Liver (tissue), 9 donors: ENCODE measurements around the gene UBTD1. TPM values are rescaled to one million over a fixed set of nuclear protein-coding genes. Genes with fewer than 3 reads are reported as not detected.
"Not testable (repeated sequence)": the region's sequence is repeated elsewhere in the genome, so short reads cannot be mapped to it uniquely, and the experiment has no call there.

Source experiments
- DNase-seq: peaks from one replicate; pipeline ENCODE4 v3.0.0-alpha.2; 2017; ENCODE audit warnings: low spot score
- H3K27ac ChIP-seq, 2 donors: one replicate each; pipeline ENCODE4 v1.7.0; 2013; ENCODE audit warnings: inconsistent platforms in 2 of 2, low read length in 2 of 2, control low read depth in 1 of 2, low read depth in 1 of 2, mild to moderate bottlenecking in 1 of 2
- H3K27me3 ChIP-seq, 4 donors: one replicate each; pipeline versions ENCODE4 v1.6.1 to v1.7.0; 2013; ENCODE audit warnings: low read length in 3 of 4, inconsistent platforms in 1 of 4, mild to moderate bottlenecking in 1 of 4, moderate library complexity in 1 of 4; ENCODE audit not compliant: control insufficient read depth in 4 of 4, insufficient read depth in 4 of 4
- H3K36me3 ChIP-seq, 4 donors: one replicate each; pipeline versions ENCODE4 v1.6.1 to v1.7.0; 2013; ENCODE audit warnings: low read length in 3 of 4, mild to moderate bottlenecking in 3 of 4, low read depth in 1 of 4, moderate library complexity in 1 of 4; ENCODE audit not compliant: control insufficient read depth in 4 of 4, insufficient read depth in 3 of 4
- H3K4me1 ChIP-seq, 4 donors: one replicate each; pipeline versions ENCODE4 v1.6.1 to v1.7.0; 2013; ENCODE audit warnings: low read length in 3 of 4, mild to moderate bottlenecking in 3 of 4, moderate library complexity in 1 of 4; ENCODE audit not compliant: control insufficient read depth in 4 of 4, insufficient read depth in 4 of 4
- H3K4me3 ChIP-seq, 3 donors: one replicate each; pipeline versions ENCODE4 v1.6.1 to v1.7.0; 2013; ENCODE audit warnings: low read length in 3 of 3, control low read depth in 1 of 3, low read depth in 1 of 3, mild to moderate bottlenecking in 1 of 3
- H3K9ac ChIP-seq, 2 donors: one replicate each; pipeline ENCODE4 v1.7.0; 2013; ENCODE audit warnings: low read length in 2 of 2, mild to moderate bottlenecking in 2 of 2, moderate library complexity in 2 of 2, control low read depth in 1 of 2, low read depth in 1 of 2
- H3K9me3 ChIP-seq, 4 donors: one replicate each; pipeline versions ENCODE4 v1.6.1 to v1.7.0; 2013; ENCODE audit warnings: low read length in 3 of 4; ENCODE audit not compliant: control insufficient read depth in 4 of 4
- EGR1 ChIP-seq, 2 donors: IDR thresholded peaks; 2 replicates each; pipeline ENCODE4 v1.6.1; 2016 to 2018; ENCODE audit warnings: antibody characterized with exemption in 2 of 2, low read depth in 2 of 2
- FOXA1 ChIP-seq: IDR thresholded peaks from 2 replicates; pipeline ENCODE4 v1.6.1; 2016; ENCODE audit warnings: antibody characterized with exemption
- FOXA2 ChIP-seq: IDR thresholded peaks from 2 replicates; pipeline ENCODE4 v1.6.1; 2016; ENCODE audit warnings: antibody characterized with exemption
- HNF4A ChIP-seq, 2 donors: conservative IDR thresholded peaks; 2 replicates each; pipeline ENCODE4 v1.6.1; 2016; ENCODE audit warnings: antibody characterized with exemption in 2 of 2, mild to moderate bottlenecking in 2 of 2
- HNF4G ChIP-seq: IDR thresholded peaks from 2 replicates; pipeline ENCODE4 v1.6.1; 2016; ENCODE audit warnings: antibody characterized with exemption
- JUND ChIP-seq, 2 donors: IDR thresholded peaks; 2 replicates each; pipeline ENCODE4 v1.6.1; 2016; ENCODE audit warnings: antibody characterized with exemption in 2 of 2
- NR2F2 ChIP-seq: IDR thresholded peaks from 2 replicates; pipeline ENCODE4 v1.6.1; 2016; ENCODE audit warnings: antibody characterized with exemption
- RAD21 ChIP-seq, 2 donors: IDR thresholded peaks; 2 replicates each; pipeline ENCODE4 v1.6.1; 2016; ENCODE audit warnings: antibody characterized with exemption in 2 of 2, mild to moderate bottlenecking in 2 of 2
- RXRA ChIP-seq, 2 donors: IDR thresholded peaks; 2 replicates each; pipeline ENCODE4 v1.6.1; 2017 to 2018; ENCODE audit warnings: antibody characterized with exemption in 2 of 2, mild to moderate bottlenecking in 1 of 2
- SP1 ChIP-seq: IDR thresholded peaks from 2 replicates; pipeline ENCODE4 v1.6.1; 2018; ENCODE audit warnings: antibody characterized with exemption, mild to moderate bottlenecking
- TAF1 ChIP-seq: conservative IDR thresholded peaks from 2 replicates; pipeline ENCODE4 v1.6.1; 2016; ENCODE audit warnings: antibody characterized with exemption, mild to moderate bottlenecking
- YY1 ChIP-seq: IDR thresholded peaks from 2 replicates; pipeline ENCODE4 v1.6.1; 2016; ENCODE audit warnings: antibody characterized with exemption, mild to moderate bottlenecking
- WGBS: extraction: QIAGEN DNeasy Blood & Tissue Kit; methylation state at CpG from one replicate; pipeline ENCODE4 v1.1.7; 2013; 5-methylcytosine and 5-hydroxymethylcytosine counted together
- polyA plus RNA-seq, 2 donors: library from polyadenylated mRNA; stranded (reverse) in 1 of 2; unstranded in 1 of 2; fragments of 200-250 nt in 1 of 2; fragments of >200 nt in 1 of 2; fragmentation: Nextera tagmentation in 1 of 2; extraction: Ambion mirVana in 1 of 2; gene quantifications; one replicate each; pipeline versions ENCODE4 v1.2.1 to v1.2.3, GENCODE V29; 2013 to 2015
- total RNA-seq, 2 donors: library from RNA; depleted of rRNA; stranded (reverse); fragments of >200 nt; gene quantifications; one replicate each; pipeline ENCODE4 v1.2.3, GENCODE V29; 2014
- TF ChIP-seq, protein P1 (sequence below): IDR thresholded peaks from 2 replicates; pipeline ENCODE4 v1.6.1; 2016; ENCODE audit warnings: antibody characterized with exemption, mild to moderate bottlenecking
- TF ChIP-seq, protein P2 (sequence below): IDR thresholded peaks from 2 replicates; pipeline ENCODE4 v1.6.1; 2016; ENCODE audit warnings: antibody characterized with exemption
- TF ChIP-seq, protein P3 (sequence below): IDR thresholded peaks from 2 replicates; pipeline ENCODE4 v1.6.1; 2016; ENCODE audit warnings: antibody characterized with exemption
- TF ChIP-seq, protein P4 (sequence below): IDR thresholded peaks from 2 replicates; pipeline ENCODE4 v1.6.1; 2016; ENCODE audit warnings: antibody characterized with exemption
- donor health status: healthy.
- donor health status: healthy.
- donor health status: healthy.
- donor health status: healthy.
- donor health status: healthy.

UBTD1 gene
- total and polyA plus RNA-seq, 4 donors, result 2.7 to 11.0 (median 9.3) TPM

DNA sequence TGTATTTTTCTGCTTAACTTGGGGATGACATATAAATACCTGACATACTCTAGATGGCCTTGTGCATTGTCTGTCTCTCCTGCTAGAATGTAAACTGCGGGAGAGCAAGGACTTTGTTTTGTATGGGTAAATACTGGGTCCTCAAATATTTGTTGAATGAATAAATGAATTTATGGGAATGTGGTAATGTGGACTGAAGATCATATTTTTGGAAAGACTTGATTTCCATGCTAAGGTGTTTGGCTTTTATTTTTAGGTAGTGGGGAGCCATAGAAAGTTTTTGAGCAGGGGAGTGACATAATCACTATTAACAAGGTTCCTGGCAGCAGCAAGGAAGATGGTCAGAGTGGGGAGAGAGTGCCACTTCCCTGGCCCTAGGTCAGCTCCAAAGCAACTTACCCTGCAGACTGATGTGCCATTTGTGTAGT is 27.0 kb downstream of the UBTD1 start:
- peaks cover 0 to 2% (median 0%) of the 10 kb centered on the region in 4 donors for H3K4me1 ChIP-seq
- no peaks in the 10 kb centered on the region for H3K27me3 ChIP-seq
- H3K36me3 ChIP-seq, result no peaks in the 10 kb centered on the region
- no peak overlapping the region for H3K27ac ChIP-seq
- H3K9me3 ChIP-seq, result no peaks in the 10 kb centered on the region
- H3K4me3 ChIP-seq, result no peak overlapping the region
- no peak overlapping the region for H3K9ac ChIP-seq
- TF ChIP-seq FOXA2 (no peak), NR2F2 (no peak), HNF4A (conservative IDR thresholded peaks at IDR 0.05) (no peak), EGR1 (IDR thresholded peaks at IDR 0.05; ENCODE audit: low read depth in 2 of 2) (no peak), RAD21 (IDR thresholded peaks at IDR 0.05) (no peak), JUND (IDR thresholded peaks at IDR 0.05) (no peak), SP1 (no peak), FOXA1 (no peak)
- TF ChIP-seq, protein P1, sequence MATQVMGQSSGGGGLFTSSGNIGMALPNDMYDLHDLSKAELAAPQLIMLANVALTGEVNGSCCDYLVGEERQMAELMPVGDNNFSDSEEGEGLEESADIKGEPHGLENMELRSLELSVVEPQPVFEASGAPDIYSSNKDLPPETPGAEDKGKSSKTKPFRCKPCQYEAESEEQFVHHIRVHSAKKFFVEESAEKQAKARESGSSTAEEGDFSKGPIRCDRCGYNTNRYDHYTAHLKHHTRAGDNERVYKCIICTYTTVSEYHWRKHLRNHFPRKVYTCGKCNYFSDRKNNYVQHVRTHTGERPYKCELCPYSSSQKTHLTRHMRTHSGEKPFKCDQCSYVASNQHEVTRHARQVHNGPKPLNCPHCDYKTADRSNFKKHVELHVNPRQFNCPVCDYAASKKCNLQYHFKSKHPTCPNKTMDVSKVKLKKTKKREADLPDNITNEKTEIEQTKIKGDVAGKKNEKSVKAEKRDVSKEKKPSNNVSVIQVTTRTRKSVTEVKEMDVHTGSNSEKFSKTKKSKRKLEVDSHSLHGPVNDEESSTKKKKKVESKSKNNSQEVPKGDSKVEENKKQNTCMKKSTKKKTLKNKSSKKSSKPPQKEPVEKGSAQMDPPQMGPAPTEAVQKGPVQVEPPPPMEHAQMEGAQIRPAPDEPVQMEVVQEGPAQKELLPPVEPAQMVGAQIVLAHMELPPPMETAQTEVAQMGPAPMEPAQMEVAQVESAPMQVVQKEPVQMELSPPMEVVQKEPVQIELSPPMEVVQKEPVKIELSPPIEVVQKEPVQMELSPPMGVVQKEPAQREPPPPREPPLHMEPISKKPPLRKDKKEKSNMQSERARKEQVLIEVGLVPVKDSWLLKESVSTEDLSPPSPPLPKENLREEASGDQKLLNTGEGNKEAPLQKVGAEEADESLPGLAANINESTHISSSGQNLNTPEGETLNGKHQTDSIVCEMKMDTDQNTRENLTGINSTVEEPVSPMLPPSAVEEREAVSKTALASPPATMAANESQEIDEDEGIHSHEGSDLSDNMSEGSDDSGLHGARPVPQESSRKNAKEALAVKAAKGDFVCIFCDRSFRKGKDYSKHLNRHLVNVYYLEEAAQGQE, result no peak
- TF ChIP-seq, protein P2, sequence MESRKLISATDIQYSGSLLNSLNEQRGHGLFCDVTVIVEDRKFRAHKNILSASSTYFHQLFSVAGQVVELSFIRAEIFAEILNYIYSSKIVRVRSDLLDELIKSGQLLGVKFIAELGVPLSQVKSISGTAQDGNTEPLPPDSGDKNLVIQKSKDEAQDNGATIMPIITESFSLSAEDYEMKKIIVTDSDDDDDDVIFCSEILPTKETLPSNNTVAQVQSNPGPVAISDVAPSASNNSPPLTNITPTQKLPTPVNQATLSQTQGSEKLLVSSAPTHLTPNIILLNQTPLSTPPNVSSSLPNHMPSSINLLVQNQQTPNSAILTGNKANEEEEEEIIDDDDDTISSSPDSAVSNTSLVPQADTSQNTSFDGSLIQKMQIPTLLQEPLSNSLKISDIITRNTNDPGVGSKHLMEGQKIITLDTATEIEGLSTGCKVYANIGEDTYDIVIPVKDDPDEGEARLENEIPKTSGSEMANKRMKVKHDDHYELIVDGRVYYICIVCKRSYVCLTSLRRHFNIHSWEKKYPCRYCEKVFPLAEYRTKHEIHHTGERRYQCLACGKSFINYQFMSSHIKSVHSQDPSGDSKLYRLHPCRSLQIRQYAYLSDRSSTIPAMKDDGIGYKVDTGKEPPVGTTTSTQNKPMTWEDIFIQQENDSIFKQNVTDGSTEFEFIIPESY, result no peak
- WGBS, result 75% methylated on average over 1 of the region's 1 CpG
- no peak for DNase-seq

DNA sequence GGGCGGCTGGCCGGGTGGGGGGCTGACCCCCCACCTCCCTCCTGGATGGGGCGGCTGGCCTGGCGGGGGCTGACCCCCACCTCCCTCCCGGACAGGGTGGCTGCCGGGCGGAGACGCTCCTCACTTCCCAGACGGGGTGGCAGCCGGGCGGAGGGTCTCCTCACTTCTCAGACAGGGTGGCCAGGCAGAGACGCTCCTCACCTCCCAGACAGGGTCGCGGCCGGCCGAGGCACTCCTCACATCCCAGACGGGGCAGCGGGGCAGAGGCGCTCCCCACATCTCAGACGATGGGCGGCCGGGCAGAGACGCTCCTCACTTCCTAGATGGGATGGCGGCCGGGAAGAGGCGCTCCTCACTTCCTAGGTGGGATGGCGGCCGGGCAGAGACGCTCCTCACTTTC is 30.2 kb downstream of the UBTD1 start:
- not testable (repeated sequence) for H3K27me3 ChIP-seq, H3K4me1 ChIP-seq, H3K36me3 ChIP-seq, H3K9ac ChIP-seq, H3K27ac ChIP-seq, H3K9me3 ChIP-seq, H3K4me3 ChIP-seq, DNase-seq
- WGBS, result 93% methylated on average over 27 of the region's 29 CpGs

DNA sequence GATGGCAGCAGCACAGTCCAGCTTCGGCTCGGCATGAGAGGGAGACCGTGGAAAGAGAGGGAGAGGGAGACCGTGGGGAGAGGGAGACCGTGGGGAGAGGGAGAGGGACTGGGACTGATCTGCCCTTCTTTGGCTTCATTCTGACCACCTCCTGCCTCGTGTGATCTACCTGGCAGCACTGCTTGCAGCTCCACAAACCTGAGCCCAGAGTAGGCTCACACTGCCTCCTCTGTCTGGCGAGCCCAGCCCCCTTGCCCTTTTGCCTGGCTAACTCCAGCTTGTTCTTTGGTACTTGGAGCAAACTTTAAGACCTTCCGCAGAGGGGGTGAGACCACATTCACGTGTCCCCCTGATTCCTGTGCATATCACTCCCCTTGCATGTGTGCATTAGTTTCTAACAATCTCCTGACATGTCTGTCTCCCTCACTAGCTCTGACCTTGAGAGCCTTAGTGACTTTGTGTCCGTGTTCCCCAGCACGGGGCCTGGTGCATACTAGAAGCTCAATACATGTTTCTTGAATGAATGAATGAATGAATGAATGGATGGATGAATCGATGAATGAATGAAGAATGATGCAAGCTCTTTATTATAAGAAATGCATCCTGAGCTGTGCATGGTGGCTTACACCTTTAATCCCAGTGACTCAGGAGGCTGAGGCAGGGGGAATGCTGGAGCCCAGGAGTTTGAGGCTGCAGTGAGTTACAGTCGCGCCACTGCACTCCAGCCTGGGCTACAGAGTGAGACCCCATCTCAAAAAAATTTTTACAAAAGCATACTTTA is 31.2 kb downstream of the UBTD1 start:
- no peak overlapping the region for H3K9ac ChIP-seq
- DNase-seq, result no peak
- 84% methylated on average over 14 of the region's 14 CpGs for WGBS
- TF ChIP-seq FOXA1 (no peak), RXRA (IDR thresholded peaks at IDR 0.05) (no peak), JUND (IDR thresholded peaks at IDR 0.05) (no peak), FOXA2 (no peak), TAF1 (no peak), HNF4G (no peak), HNF4A (conservative IDR thresholded peaks at IDR 0.05) (no peak), YY1 (no peak)
- TF ChIP-seq, protein P3, sequence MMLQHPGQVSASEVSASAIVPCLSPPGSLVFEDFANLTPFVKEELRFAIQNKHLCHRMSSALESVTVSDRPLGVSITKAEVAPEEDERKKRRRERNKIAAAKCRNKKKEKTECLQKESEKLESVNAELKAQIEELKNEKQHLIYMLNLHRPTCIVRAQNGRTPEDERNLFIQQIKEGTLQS, result no peak
- TF ChIP-seq, protein P4, sequence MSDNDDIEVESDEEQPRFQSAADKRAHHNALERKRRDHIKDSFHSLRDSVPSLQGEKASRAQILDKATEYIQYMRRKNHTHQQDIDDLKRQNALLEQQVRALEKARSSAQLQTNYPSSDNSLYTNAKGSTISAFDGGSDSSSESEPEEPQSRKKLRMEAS, result no peak
- TF ChIP-seq, protein P1, result no peak

More for the DNA sequence above, 31.2 kb downstream of the UBTD1 start:
- Histone ChIP-seq H3K27ac (no peak overlapping the region), H3K9me3 (no peaks in the 10 kb centered on the region), H3K36me3 (no peaks in the 10 kb centered on the region), H3K4me1 (peaks cover 0 to 2% (median 0%) of the 10 kb centered on the region in 4 donors), H3K4me3 (no peak overlapping the region), H3K27me3 (no peaks in the 10 kb centered on the region)
